B cell (primary cell): ENCODE measurements around the gene PDLIM7. TPM values are rescaled to one million over a fixed set of nuclear protein-coding genes. Genes with fewer than 3 reads are reported as not detected.

Source experiments
- ATAC-seq: fragments of 200-7000 bp; cut with Tn5 transposase; one replicate; pipeline ENCODE4 v1.10.0; 2021; ENCODE audit warnings: low read depth, mild to moderate bottlenecking, moderate number of reproducible peaks, moderate library complexity
- CTCF ChIA-PET: fragments of 350-600 bp; sonication (Branson Sonifier 250); formaldehyde crosslinking; loops from one replicate; lab custom pipeline; 2021; ENCODE audit warnings: antibody characterized with exemption, inconsistent platforms; lab: Charles Lee
- POLR2A ChIA-PET: fragments of 350-600 bp; sonication (Branson Sonifier 250); formaldehyde crosslinking; loops from one replicate; lab custom pipeline; 2021; ENCODE audit warnings: antibody characterized with exemption; lab: Charles Lee
- DNase-seq: peaks from one replicate; pipeline ENCODE4 v3.0.0; 2013
- H2AFZ ChIP-seq: 2 replicates; pipeline ENCODE4 v1.6.1; 2012; ENCODE audit warnings: mild to moderate bottlenecking, low read depth, low read length; ENCODE audit not compliant: insufficient read depth, poor library complexity, severe bottlenecking
- H3K27ac ChIP-seq, 2 donors: 1 replicate in 1 of 2; 2 replicates in 1 of 2; pipeline ENCODE4 v1.5.1; 2012 to 2013; ENCODE audit warnings: low read length in 2 of 2, mild to moderate bottlenecking in 2 of 2, moderate library complexity in 1 of 2
- H3K27me3 ChIP-seq, 4 experiments: fragments of 200-600 bp in 1 of 4; sonication (generic) in 1 of 4; replicated peaks in 1 of 4; 1 replicate in 2 of 4; 2 replicates in 2 of 4; pipeline versions ENCODE4 v1.6.1 to v1.7.0; 2013 to 2016; ENCODE audit warnings: low read length in 3 of 4, mild to moderate bottlenecking in 2 of 4, mixed read lengths in 1 of 4, moderate library complexity in 1 of 4; ENCODE audit not compliant: insufficient read depth in 4 of 4, control insufficient read depth in 3 of 4; ENCODE audit errors: control extremely low read depth in 1 of 4
- H3K36me3 ChIP-seq, 2 experiments: replicated peaks in 1 of 2; 1 replicate in 1 of 2; 2 replicates in 1 of 2; pipeline versions ENCODE4 v1.6.1 to v1.7.1; 2013; ENCODE audit warnings: low read length in 1 of 2; ENCODE audit not compliant: insufficient read depth in 2 of 2, control insufficient read depth in 1 of 2; ENCODE audit errors: control extremely low read depth in 1 of 2, extremely low read depth in 1 of 2
- H3K4me1 ChIP-seq, 2 donors: fragments of 200-600 bp in 1 of 2; sonication (generic) in 1 of 2; 1 replicate in 1 of 2; 2 replicates in 1 of 2; pipeline versions ENCODE4 v1.5.1 to v1.6.1; 2013 to 2017; ENCODE audit warnings: low read length in 2 of 2; ENCODE audit not compliant: control insufficient read depth in 2 of 2, insufficient read depth in 2 of 2
- H3K4me2 ChIP-seq: replicated peaks from 2 replicates; pipeline ENCODE3; 2012; ENCODE audit warnings: mild to moderate bottlenecking, low read depth, low read length; ENCODE audit not compliant: poor library complexity, severe bottlenecking
- H3K4me3 ChIP-seq, 5 experiments: fragments of 200-600 bp in 1 of 5; sonication (generic) in 1 of 5; 1 replicate in 3 of 5; 2 replicates in 2 of 5; pipeline versions ENCODE4 v1.5.1 to v1.7.0; 2011 to 2016; ENCODE audit warnings: low read length in 4 of 5, mild to moderate bottlenecking in 4 of 5, low read depth in 2 of 5, control low read depth in 1 of 5, moderate library complexity in 1 of 5; ENCODE audit not compliant: insufficient read depth in 1 of 5; ENCODE audit errors: control extremely low read depth in 1 of 5, extremely low read depth in 1 of 5
- H3K79me2 ChIP-seq: fragments of 200-600 bp; sonication (generic); one replicate; pipeline ENCODE4 v1.6.0; 2016; ENCODE audit warnings: low read length; ENCODE audit not compliant: control insufficient read depth, insufficient read depth
- H3K9ac ChIP-seq: fragments of 200-600 bp; sonication (generic); 2 replicates; pipeline ENCODE4 v1.6.1; 2017; ENCODE audit warnings: mild to moderate bottlenecking, low read length, moderate library complexity
- H3K9me3 ChIP-seq, 3 donors: one replicate each; pipeline versions ENCODE4 v1.6.1 to v1.7.1; 2013; ENCODE audit warnings: low read length in 2 of 3; ENCODE audit not compliant: control insufficient read depth in 2 of 3, insufficient read depth in 1 of 3; ENCODE audit errors: control extremely low read depth in 1 of 3
- H4K20me1 ChIP-seq: 2 replicates; pipeline ENCODE4 v1.6.0; 2012; ENCODE audit warnings: mild to moderate bottlenecking, low read length; ENCODE audit not compliant: insufficient read depth, control insufficient read depth, poor library complexity, severe bottlenecking
- H3K27ac Mint-ChIP-seq: one replicate; pipeline ENCODE4 v1.8.0; 2021; ENCODE audit warnings: mixed read lengths
- H3K27me3 Mint-ChIP-seq: one replicate; pipeline ENCODE4 v1.8.0; 2021; ENCODE audit warnings: mixed read lengths
- H3K4me1 Mint-ChIP-seq: one replicate; pipeline ENCODE4 v1.8.0; 2021; ENCODE audit warnings: mixed read lengths
- H3K4me3 Mint-ChIP-seq: one replicate; pipeline ENCODE4 v1.8.0; 2021; ENCODE audit warnings: mixed read lengths
- H3K9me3 Mint-ChIP-seq: one replicate; pipeline ENCODE4 v1.8.0; 2022; ENCODE audit warnings: mixed read lengths; ENCODE audit not compliant: insufficient read depth
- EZH2 ChIP-seq: IDR thresholded peaks from 2 replicates; pipeline ENCODE4 v1.6.1; 2012; ENCODE audit warnings: borderline replicate concordance, low read depth, mild to moderate bottlenecking, moderate library complexity, low read length; ENCODE audit not compliant: insufficient read depth, poor library complexity, severe bottlenecking
- WGBS: methylation state at CpG from one replicate; pipeline ENCODE4 v1.1.5; 2013; ENCODE audit warnings: missing lambda C conversion rate; ENCODE audit not compliant: insufficient coverage; 5-methylcytosine and 5-hydroxymethylcytosine counted together
- intact Hi-C: fragments of 100-400 bp; cut with micrococcal nuclease; formaldehyde crosslinking; loops from one replicate; pipeline ENCODE4 v1.10.0; 2022
- polyA plus RNA-seq: library from polyadenylated mRNA; depleted of rRNA; stranded (reverse); fragments of >200 nt; gene quantifications from 2 replicates; pipeline ENCODE4 v1.2.3, GENCODE V29; 2012
- total RNA-seq, 2 donors: library from RNA; stranded (reverse); fragments of 120-200 nt in 1 of 2; gene quantifications; 1 replicate in 1 of 2; 2 replicates in 1 of 2; pipeline versions ENCODE4 v1.2.3 to v1.2.4, GENCODE V29; 2013 to 2022
- TF ChIP-seq, protein P1 (sequence below): fragments of 200-600 bp; IDR thresholded peaks from one replicate; pipeline ENCODE4 v1.8.0; 2022; ENCODE audit warnings: antibody characterized with exemption, mild to moderate bottlenecking

The PDLIM7 gene
- total and polyA plus RNA-seq, 2 donors (not counting 1 experiment from before 2014, with no cell fraction given), result 23.9 to 25.8 TPM

DNA sequence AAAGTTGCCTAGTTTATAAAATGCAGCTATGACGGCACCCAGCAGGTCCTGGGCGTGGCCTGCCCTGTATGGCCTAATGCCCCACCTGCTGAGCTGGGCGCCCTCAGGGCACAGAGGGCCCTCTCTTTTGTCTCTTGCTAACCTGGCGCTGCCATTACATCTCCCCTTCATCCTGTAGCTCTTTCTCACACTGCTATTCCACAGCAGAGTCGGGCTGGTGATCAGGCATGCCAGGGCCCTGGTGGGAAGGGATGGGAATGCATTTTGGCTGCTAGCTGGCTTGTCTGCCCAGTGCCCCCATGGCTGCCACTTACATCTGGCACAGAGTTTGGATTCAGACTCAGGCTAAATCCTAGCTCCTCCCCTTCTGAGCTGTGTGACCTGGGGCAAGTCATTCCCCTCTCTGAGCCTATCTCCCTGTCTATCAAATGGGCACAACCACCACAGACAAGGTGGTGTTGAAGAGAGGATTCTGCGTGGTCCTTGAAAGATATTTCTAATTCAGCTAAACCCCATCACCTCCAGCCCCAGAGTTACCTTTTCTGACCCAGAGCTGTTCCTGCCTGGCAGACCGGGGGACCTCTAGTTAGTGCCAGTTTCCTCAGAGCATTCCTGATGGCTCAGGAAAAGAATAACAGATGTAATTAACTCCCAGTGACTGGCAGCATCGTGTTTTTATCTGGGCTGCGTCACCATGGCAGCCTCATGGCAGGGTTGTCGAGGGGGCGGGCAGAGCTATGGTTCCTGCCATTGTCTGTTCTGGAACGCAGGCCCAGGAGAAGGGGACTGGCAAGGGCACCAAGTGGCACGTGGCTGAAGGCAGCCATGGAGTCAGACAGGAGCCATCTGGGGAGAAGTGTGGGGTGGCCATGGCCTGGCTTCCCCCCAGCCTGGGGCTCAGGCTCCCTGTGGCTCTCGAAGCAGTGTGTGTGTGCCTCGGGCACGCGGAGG is 44.4 kb downstream of the PDLIM7 start:
- Histone ChIP-seq H3K4me3 (peak overlapping the region in 1 of 5 experiments; percentile 74), H3K27ac (no peak overlapping the region), H3K27me3 (peaks cover 0 to 14% (median 0%) of the 10 kb centered on the region in 4 experiments), H3K79me2 (peaks cover 21% of the 10 kb centered on the region), H3K9me3 (peaks cover 0 to 4% (median 0%) of the 10 kb centered on the region in 3 donors), H4K20me1 (peaks cover 43% of the 10 kb centered on the region), H3K4me2 (peak overlapping the region; percentile 99), H3K9ac (peak overlapping the region; percentile 68), H3K4me1 (peaks cover 26 to 47% of the 10 kb centered on the region in 2 donors), H3K36me3 (no peaks in the 10 kb centered on the region), H2AFZ (no peak overlapping the region)
- no peak for DNase-seq
- ChIA-PET CTCF (interaction anchor here (1.2 to 21.3 kb wide), 10 partner anchors 7 to 134 kb away, joined by 3 to 628 read pairs (median 30); partner anchors contain the start of genes DOK3, F12, GRK6 and PFN3), POLR2A (interaction anchor here (0.6 to 6.7 kb wide), 9 partner anchors 7 to 102 kb away, joined by 3 to 87 read pairs (median 5); partner anchors contain the start of genes DOK3, GRK6 and LMAN2)
- H3K9me3 Mint-ChIP-seq, result no peaks in the 10 kb centered on the region
- TF ChIP-seq EZH2, result no peak
- TF ChIP-seq, protein P1, sequence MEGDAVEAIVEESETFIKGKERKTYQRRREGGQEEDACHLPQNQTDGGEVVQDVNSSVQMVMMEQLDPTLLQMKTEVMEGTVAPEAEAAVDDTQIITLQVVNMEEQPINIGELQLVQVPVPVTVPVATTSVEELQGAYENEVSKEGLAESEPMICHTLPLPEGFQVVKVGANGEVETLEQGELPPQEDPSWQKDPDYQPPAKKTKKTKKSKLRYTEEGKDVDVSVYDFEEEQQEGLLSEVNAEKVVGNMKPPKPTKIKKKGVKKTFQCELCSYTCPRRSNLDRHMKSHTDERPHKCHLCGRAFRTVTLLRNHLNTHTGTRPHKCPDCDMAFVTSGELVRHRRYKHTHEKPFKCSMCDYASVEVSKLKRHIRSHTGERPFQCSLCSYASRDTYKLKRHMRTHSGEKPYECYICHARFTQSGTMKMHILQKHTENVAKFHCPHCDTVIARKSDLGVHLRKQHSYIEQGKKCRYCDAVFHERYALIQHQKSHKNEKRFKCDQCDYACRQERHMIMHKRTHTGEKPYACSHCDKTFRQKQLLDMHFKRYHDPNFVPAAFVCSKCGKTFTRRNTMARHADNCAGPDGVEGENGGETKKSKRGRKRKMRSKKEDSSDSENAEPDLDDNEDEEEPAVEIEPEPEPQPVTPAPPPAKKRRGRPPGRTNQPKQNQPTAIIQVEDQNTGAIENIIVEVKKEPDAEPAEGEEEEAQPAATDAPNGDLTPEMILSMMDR, result no peak
- H3K27ac Mint-ChIP-seq, result peak overlapping the region; percentile 97
- 93% methylated on average over 14 of the region's 17 CpGs for WGBS
- no peaks in the 10 kb centered on the region for H3K27me3 Mint-ChIP-seq
- intact Hi-C loops, result no loop called here
- peak overlapping the region; percentile 96 for H3K4me3 Mint-ChIP-seq
- peaks cover 40% of the 10 kb centered on the region for H3K4me1 Mint-ChIP-seq
- no peak for ATAC-seq
